Cardiac fibroblast (primary cell): ENCODE results near the gene ADCK1.
"Not testable (repeated sequence)": the region's sequence is repeated elsewhere in the genome, so short reads cannot be mapped to it uniquely, and the experiment has no call there.

ENCODE experiments used
- DNase-seq, 2 donors: peaks; one replicate each; pipeline versions ENCODE4 v3.0.0 to v3.0.0-alpha.2; 2010; ENCODE audit warnings: low read depth in 2 of 2
- H3K4me3 ChIP-seq, 2 donors: replicated peaks in 1 of 2; 1 replicate in 1 of 2; 2 replicates in 1 of 2; pipeline ENCODE4 v1.5.1; 2011; ENCODE audit warnings: low read depth in 2 of 2, low read length in 2 of 2, mild to moderate bottlenecking in 2 of 2, moderate library complexity in 1 of 2
- TF ChIP-seq, protein P1 (sequence below): IDR thresholded peaks from one replicate; pipeline ENCODE4 v1.5.1; 2011; ENCODE audit warnings: low read depth, mild to moderate bottlenecking, low read length, inconsistent platforms

Gene ADCK1

DNA sequence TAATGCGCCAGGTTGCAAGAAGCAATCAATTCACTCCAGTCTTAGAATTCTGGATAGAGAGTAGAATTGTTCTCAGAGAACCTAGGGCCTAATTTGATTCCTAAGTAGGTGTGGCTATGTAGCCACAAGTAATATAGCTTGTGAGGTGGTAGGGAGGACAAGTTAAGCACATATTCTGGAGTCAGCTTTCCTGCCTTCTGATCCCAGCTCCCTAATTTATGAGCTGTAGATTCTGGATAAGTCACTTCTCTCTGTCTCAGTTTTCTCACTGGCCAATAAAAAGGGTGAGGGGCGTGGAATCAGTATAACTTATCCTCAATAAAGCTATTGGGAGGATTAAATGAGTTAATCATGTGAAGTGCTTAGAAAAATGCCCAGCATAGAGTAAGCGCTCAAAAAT, 35.9 kb upstream of the ADCK1 start:
- H3K4me3 ChIP-seq: no peak overlapping the region
- TF ChIP-seq, protein P1, sequence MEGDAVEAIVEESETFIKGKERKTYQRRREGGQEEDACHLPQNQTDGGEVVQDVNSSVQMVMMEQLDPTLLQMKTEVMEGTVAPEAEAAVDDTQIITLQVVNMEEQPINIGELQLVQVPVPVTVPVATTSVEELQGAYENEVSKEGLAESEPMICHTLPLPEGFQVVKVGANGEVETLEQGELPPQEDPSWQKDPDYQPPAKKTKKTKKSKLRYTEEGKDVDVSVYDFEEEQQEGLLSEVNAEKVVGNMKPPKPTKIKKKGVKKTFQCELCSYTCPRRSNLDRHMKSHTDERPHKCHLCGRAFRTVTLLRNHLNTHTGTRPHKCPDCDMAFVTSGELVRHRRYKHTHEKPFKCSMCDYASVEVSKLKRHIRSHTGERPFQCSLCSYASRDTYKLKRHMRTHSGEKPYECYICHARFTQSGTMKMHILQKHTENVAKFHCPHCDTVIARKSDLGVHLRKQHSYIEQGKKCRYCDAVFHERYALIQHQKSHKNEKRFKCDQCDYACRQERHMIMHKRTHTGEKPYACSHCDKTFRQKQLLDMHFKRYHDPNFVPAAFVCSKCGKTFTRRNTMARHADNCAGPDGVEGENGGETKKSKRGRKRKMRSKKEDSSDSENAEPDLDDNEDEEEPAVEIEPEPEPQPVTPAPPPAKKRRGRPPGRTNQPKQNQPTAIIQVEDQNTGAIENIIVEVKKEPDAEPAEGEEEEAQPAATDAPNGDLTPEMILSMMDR: no peak
- no peak for DNase-seq

DNA sequence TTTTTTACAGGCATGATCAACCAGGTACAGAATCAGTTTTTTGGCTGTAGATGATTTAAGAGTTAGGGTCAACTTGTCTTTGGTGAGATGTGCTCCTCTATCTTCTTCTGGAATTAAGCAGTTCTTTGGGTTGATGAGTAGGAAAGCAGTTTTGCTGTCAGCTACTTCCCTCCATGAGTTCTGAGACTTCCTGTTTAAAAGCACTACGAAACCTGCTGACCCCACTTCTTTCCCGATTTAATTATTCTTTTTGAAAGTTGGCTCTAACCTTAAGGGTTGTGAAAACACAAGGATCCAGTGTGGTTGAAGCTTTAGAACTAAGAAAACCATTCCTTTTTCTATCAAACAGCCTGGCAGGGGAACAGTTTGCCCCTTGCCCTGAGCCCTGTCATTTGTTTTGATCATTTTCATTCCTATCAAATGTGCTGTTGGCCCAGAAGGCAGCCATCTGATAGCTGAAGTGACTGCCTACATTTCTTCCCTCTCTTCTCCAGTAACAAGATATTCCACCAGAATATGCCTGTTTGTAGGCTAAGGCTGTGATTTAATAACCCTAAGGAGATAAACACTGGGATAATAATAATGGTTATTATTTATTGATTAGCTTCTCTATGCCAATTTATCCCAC, 31.4 kb upstream of the ADCK1 start:
- not testable (repeated sequence) for DNase-seq, H3K4me3 ChIP-seq

DNA sequence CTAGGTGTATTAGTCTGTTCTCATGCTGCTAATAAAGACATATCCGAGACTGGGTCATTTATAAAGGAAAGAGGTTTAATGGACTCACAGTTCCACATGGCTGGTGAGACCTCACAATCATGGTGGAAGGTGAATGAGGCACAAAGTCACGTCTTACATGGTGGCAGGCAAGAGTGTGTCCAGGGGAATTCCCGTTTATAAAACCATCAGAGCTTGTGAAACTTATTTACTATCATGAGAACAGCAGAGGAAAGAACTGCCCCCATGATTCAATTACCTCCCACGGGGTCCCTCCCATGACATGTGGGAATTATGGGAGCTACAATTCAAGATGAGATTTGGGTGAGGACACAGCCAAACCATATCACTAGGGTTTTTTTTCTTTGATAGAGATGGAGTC, 25.9 kb upstream of the ADCK1 start:
- DNase-seq, H3K4me3 ChIP-seq: not testable (repeated sequence)

DNA sequence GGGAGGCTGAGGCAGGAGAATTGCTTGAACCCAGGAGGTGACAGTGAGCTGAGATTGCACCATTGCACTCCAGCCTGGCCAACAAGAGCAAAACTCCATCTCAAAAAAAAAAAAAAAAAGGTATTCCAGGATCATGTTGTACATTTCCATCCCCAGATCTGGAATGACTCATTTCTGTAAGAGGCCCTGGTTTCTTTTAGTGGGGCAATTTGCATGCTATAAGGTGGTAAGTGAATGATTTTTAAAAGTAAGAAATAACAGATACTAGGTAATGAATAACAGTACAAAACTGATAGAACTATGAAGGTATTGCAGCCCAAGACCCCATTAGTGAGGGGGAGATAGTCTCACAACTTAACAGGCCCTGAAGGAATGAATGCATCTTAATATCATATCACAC, 17.7 kb upstream of the ADCK1 start:
- no peak overlapping the region for H3K4me3 ChIP-seq
- TF ChIP-seq, protein P1: no peak
- DNase-seq: peak; percentile 11 to 22

DNA sequence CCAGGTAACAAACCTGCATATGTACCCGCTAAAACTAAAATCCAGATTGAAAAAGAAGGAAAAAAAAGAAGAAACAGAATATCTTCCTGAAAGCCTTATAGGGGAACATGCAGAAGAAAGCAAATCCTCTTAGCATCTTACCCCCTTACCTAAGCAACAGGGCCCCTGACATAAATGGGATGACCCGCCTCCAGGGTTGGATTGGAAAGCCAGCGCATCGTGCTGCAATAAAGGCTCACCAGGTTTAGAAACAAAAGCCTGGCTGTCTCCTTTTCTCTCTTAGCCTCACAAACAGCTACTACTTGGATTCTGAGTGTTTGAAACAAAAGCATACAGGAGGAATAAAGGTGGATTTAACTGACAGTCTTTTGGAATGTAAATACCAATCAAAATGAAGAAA, 13.8 kb upstream of the ADCK1 start:
- no peak overlapping the region for H3K4me3 ChIP-seq
- DNase-seq: no peak
- TF ChIP-seq, protein P1: no peak

DNA sequence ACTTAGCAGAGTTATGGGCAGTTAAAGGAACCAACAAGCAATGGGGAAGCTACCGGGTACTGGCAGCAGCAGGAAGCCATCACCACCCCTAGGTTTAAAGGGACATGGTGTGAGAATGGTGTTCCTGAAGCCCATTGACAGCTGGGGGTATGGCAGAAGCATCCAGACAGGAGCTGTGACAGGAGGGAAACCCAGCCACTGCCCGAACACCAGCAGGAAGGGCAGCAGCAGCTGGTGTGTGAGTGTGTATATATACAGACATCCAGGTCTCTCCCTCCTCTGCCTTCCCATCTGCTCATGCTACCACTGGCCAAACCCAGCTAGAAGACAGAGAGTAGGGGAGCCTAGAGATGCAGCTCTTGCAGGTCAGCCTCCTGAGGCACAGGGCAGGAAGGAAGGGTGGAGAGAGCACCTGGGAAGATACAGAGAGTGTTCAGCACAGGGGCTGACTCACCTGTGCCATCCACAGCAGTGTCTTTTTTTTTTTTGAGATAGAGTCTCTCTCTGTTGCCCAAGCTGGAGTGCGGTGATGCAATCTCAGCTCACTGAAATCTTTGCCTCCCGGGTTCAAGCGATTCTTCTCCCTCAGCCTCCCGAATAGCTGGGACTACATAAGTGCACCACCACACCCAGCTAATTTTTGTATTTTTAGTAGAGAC, 9.2 kb upstream of the ADCK1 start:
- no peak overlapping the region for H3K4me3 ChIP-seq
- TF ChIP-seq, protein P1: no peak
- DNase-seq: no peak

DNA sequence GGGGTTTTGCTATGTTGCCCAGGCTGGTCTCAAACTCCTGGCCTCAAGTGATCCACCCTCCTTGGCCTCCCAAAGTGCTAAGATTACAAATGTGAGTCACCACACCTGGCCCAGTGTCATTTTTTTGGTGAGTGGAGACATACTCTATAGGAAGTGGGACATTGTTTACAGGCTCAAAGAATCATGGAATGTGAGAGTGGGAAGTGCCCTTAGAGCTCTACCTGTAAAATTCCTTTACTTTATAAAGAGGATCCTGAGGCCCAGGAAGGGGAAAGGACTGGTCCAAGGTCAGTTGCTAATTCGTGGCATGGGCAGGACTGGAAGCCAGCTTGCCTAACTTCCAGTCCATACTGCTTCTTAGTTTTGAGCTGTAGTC, 8.7 kb upstream of the ADCK1 start:
- H3K4me3 ChIP-seq: no peak overlapping the region
- TF ChIP-seq, protein P1: no peak
- no peak for DNase-seq

DNA sequence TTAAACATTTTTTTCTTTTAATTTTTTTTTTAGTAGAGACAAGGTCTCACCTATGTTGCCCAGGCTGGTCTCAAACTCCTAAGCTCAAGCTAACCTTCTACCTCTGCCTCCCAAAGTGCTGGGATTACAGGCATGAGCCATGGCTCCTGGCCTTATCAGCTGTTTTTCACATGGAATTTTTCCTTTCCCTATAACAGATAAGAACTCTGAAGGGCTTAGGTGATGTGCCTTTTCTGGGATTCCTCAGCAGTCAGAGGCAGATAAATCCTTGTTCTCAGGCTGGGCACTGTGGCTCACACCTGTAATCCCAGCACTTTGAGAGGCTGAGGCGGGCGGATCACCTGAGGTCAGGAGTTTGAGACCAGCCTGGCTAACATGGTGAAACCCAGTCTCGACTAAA, 6.7 kb upstream of the ADCK1 start:
- not testable (repeated sequence) for H3K4me3 ChIP-seq, DNase-seq
